ENCODE data around the gene NTNG2. TPM values are rescaled to one million over a fixed set of nuclear protein-coding genes. Genes with fewer than 3 reads are reported as not detected.
A peak's percentile ranks its signal among the peaks of the same experiment; 100 is the strongest.

NTNG2 gene
- total and polyA plus RNA-seq, 9 of the 15 experiments (the other 6 are each of a cell fraction or from before 2014, with no cell fraction given), result 0.01 to 0.11 (median 0.09) TPM; not detected in 6

DNA sequence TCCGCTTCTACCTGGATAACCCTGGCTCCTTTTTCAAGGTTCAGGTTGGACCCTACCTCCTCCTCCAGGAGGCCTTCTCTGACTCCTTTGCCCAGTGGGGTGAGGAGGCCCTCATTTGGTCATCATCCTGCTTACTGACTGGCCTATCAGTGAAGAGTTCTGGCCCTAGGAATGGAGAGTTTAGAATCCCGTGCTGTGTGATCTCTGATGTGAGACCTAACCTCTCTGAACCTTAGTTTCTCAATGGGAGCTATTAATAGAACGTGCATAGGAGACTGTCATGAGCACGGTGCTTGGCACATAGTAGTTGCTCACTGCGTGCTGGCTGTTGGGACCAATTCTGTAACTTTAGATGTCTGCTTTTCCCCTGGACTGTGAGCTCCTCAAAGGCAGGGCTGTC lies 10.3 kb downstream of the NTNG2 start:
- in situ Hi-C loops (cut with MboI) (no loop called here), intact Hi-C loops (cut with micrococcal nuclease) (no loop called here)
- no peak overlapping the region for H3K27ac ChIP-seq (ENCODE audit: extremely low read depth, low read depth, low read length)
- H3K9me1 ChIP-seq (ENCODE audit: control insufficient read depth, insufficient read depth, low read length), result no peaks in the 10 kb centered on the region
- no peak overlapping the region for H3K4me3 ChIP-seq
- H3K4me2 ChIP-seq (ENCODE audit: insufficient read depth, low read length), result no peak overlapping the region
- ChIA-PET POLR2A (interaction anchor here (0.6 kb wide), 2 partner anchors 103 to 855 kb away, joined by 3 read pairs; no protein-coding TSS in a partner anchor), CTCF (ENCODE audit: low intra/inter-chr PET ratio) (no interaction called here)
- peaks cover 31% of the 10 kb centered on the region for H4K20me1 ChIP-seq (replicated peaks; ENCODE audit: control insufficient read depth, insufficient read depth, low read length)
- ATAC-seq (no peak), FAIRE-seq (no peak), DNase-seq (ENCODE audit: extremely low read depth in 1 of 4, low spot score in 3 of 4) (no peak)
- no peaks in the 10 kb centered on the region for H3K9me3 ChIP-seq (replicated peaks; ENCODE audit: control insufficient read depth, insufficient read depth, low read depth, low read length)
- H3K9ac ChIP-seq (ENCODE audit: insufficient read depth in 1 of 2, low read depth in 2 of 2, low read length in 2 of 2), result no peak overlapping the region
- H3K36me3 ChIP-seq (ENCODE audit: control insufficient read depth, insufficient read depth, low read length), result no peaks in the 10 kb centered on the region
- WGBS (ENCODE audit: insufficient coverage, low coverage, missing lambda C conversion rate), result 2% methylated on average over 5 of the region's 5 CpGs
- no peaks in the 10 kb centered on the region for H3K79me2 ChIP-seq (ENCODE audit: control insufficient read depth, insufficient read depth, low read length)
- no TSS peak for BruUV-seq (replicated peaks)
- peaks cover 31 to 69% of the 10 kb centered on the region in 2 experiments for H3K27me3 ChIP-seq (ENCODE audit: control insufficient read depth in 2 of 2, insufficient read depth in 2 of 2, low read length in 2 of 2)
- no peak overlapping the region for H2AFZ ChIP-seq (ENCODE audit: low read depth, low read length)
- H3K4me1 ChIP-seq (replicated peaks in 1 of 2; ENCODE audit: control insufficient read depth in 2 of 2, insufficient read depth in 2 of 2, low read length in 2 of 2), result peaks cover 0 to 11% of the 10 kb centered on the region in 2 experiments; a peak in 2 of 5 replicates
- no peak for TF ChIP-seq EZH2 (IDR thresholded peaks at IDR 0.05; ENCODE audit: borderline replicate concordance, low read depth, low read length)
- no peak for TF ChIP-seq GATAD2B (IDR thresholded peaks at IDR 0.05; ENCODE audit: borderline replicate concordance)
- TF ChIP-seq NONO (IDR thresholded peaks at IDR 0.05; ENCODE audit: low read depth in 2 of 2, low read length in 1 of 2), result no peak
- no peak for TF ChIP-seq RHOXF2B (CRISPR knock-in tag; conservative IDR thresholded peaks at IDR 0.05)
- TF ChIP-seq BCOR (IDR thresholded peaks at IDR 0.05), result peak; percentile 62
- TF ChIP-seq JUN (IDR thresholded peaks at IDR 0.05; ENCODE audit: borderline replicate concordance, low read depth, low read length), result no peak
- no peak for TF ChIP-seq JUN (CRISPR knock-in tag; IDR thresholded peaks at IDR 0.05; ENCODE audit: borderline replicate concordance)
- TF ChIP-seq POLR2A (conservative IDR thresholded peaks at IDR 0.05), result no peak
- TF ChIP-seq, protein P1, sequence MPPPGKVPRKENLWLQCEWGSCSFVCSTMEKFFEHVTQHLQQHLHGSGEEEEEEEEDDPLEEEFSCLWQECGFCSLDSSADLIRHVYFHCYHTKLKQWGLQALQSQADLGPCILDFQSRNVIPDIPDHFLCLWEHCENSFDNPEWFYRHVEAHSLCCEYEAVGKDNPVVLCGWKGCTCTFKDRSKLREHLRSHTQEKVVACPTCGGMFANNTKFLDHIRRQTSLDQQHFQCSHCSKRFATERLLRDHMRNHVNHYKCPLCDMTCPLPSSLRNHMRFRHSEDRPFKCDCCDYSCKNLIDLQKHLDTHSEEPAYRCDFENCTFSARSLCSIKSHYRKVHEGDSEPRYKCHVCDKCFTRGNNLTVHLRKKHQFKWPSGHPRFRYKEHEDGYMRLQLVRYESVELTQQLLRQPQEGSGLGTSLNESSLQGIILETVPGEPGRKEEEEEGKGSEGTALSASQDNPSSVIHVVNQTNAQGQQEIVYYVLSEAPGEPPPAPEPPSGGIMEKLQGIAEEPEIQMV (tag; conservative IDR thresholded peaks at IDR 0.05; ENCODE audit: low read depth), result no peak
- peak; percentile 50 for TF ChIP-seq ZFP36 (IDR thresholded peaks at IDR 0.05; ENCODE audit: low read depth, low read length, partially characterized antibody)
- TF ChIP-seq, protein P2, sequence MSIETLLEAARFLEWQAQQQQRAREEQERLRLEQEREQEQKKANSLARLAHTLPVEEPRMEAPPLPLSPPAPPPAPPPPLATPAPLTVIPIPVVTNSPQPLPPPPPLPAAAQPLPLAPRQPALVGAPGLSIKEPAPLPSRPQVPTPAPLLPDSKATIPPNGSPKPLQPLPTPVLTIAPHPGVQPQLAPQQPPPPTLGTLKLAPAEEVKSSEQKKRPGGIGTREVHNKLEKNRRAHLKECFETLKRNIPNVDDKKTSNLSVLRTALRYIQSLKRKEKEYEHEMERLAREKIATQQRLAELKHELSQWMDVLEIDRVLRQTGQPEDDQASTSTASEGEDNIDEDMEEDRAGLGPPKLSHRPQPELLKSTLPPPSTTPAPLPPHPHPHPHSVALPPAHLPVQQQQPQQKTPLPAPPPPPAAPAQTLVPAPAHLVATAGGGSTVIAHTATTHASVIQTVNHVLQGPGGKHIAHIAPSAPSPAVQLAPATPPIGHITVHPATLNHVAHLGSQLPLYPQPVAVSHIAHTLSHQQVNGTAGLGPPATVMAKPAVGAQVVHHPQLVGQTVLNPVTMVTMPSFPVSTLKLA (conservative IDR thresholded peaks at IDR 0.05), result no peak
- TF ChIP-seq NCOA6 (IDR thresholded peaks at IDR 0.05), result no peak
- no peak for TF ChIP-seq TGIF2 (CRISPR knock-in tag; IDR thresholded peaks at IDR 0.05)
- TF ChIP-seq MAFG (tag; conservative IDR thresholded peaks at IDR 0.05), result no peak
- TF ChIP-seq, protein P3, sequence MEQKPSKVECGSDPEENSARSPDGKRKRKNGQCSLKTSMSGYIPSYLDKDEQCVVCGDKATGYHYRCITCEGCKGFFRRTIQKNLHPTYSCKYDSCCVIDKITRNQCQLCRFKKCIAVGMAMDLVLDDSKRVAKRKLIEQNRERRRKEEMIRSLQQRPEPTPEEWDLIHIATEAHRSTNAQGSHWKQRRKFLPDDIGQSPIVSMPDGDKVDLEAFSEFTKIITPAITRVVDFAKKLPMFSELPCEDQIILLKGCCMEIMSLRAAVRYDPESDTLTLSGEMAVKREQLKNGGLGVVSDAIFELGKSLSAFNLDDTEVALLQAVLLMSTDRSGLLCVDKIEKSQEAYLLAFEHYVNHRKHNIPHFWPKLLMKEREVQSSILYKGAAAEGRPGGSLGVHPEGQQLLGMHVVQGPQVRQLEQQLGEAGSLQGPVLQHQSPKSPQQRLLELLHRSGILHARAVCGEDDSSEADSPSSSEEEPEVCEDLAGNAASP (IDR thresholded peaks at IDR 0.05), result no peak
- TF ChIP-seq TCF7L2 (IDR thresholded peaks at IDR 0.05; ENCODE audit: low read depth, low read length), result no peak
- no peak for TF ChIP-seq SETDB1 (IDR thresholded peaks at IDR 0.05; ENCODE audit: low read length)
- TF ChIP-seq CHCHD3 (CRISPR knock-in tag; IDR thresholded peaks at IDR 0.05), result no peak
- TF ChIP-seq, protein P4, sequence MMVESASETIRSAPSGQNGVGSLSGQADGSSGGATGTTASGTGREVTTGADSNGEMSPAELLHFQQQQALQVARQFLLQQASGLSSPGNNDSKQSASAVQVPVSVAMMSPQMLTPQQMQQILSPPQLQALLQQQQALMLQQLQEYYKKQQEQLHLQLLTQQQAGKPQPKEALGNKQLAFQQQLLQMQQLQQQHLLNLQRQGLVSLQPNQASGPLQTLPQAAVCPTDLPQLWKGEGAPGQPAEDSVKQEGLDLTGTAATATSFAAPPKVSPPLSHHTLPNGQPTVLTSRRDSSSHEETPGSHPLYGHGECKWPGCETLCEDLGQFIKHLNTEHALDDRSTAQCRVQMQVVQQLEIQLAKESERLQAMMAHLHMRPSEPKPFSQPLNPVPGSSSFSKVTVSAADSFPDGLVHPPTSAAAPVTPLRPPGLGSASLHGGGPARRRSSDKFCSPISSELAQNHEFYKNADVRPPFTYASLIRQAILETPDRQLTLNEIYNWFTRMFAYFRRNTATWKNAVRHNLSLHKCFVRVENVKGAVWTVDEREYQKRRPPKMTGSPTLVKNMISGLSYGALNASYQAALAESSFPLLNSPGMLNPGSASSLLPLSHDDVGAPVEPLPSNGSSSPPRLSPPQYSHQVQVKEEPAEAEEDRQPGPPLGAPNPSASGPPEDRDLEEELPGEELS (CRISPR knock-in tag; IDR thresholded peaks at IDR 0.05; ENCODE audit: borderline replicate concordance), result no peak
